Sciatic nerve (tissue), 2 donors: ENCODE data around the gene ABCG1. TPM values are rescaled to one million over a fixed set of nuclear protein-coding genes. Genes with fewer than 3 reads are reported as not detected.
"Not testable (repeated sequence)": the region's sequence is repeated elsewhere in the genome, so short reads cannot be mapped to it uniquely, and the experiment has no call there.

Experiments used
- ATAC-seq: fragments of 200-7000 bp; cut with Tn5 transposase; one replicate; pipeline ENCODE4 v1.9.1; 2020; ENCODE audit warnings: mild to moderate bottlenecking, moderate library complexity
- DNase-seq: peaks from one replicate; pipeline ENCODE4 v3.0.0-alpha.2; 2020; ENCODE audit warnings: low spot score
- intact Hi-C: fragments of 100-400 bp; cut with DNase I; formaldehyde crosslinking; loops from one replicate; pipeline ENCODE4 v1.14.2; 2022
- total RNA-seq: library from RNA; stranded (reverse); fragmentation: NEBNext Ultra II Directional; extraction: Animal tissue kit (Norgen Biotek cat#: 25700); gene quantifications from one replicate; pipeline ENCODE4 v1.2.1, GENCODE V29; 2021
- donor health status: DM: no; HTN: no; CAD: no.
- donor health status: DM: no; HTN: no; CAD: no.

Gene ABCG1
- 44.2 TPM for total RNA-seq

DNA sequence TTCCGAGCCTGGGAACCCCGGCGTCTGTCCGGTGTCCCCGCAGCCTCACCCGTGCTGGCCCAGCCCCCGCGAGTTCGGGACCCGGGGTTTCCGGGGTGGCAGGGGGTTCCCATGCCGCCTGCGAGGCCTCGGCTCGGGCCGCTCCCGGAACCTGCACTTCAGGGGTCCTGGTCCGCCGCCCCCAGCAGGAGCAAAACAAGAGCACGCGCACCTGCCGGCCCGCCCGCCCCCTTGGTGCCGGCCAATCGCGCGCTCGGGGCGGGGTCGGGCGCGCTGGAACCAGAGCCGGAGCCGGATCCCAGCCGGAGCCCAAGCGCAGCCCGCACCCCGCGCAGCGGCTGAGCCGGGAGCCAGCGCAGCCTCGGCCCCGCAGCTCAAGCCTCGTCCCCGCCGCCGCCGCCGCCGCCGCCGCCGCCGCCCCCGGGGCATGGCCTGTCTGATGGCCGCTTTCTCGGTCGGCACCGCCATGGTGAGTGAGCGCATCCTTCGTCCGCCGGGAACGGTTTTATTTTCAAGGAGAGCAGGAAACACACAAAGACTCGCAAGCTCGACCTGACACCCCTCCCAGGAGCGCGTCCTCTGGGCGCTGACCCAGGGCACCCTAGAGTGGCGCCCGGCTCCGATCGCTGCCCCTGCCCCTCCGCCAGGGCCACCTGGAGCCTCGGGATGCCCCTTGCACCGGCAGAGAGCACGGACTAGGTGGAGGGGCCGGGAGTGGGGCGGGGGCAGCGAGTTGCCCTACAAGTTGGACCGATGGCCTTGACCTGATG is at the start of gene ABCG1:
ABCG1 (plus strand) TSS at position 305 of the 770 bp plus-strand sequence; CDS start at position 428, 123 bp downstream.
- peak; percentile 3 for ATAC-seq
- peak; percentile 66 for DNase-seq
- intact Hi-C loops = no loop called here

DNA sequence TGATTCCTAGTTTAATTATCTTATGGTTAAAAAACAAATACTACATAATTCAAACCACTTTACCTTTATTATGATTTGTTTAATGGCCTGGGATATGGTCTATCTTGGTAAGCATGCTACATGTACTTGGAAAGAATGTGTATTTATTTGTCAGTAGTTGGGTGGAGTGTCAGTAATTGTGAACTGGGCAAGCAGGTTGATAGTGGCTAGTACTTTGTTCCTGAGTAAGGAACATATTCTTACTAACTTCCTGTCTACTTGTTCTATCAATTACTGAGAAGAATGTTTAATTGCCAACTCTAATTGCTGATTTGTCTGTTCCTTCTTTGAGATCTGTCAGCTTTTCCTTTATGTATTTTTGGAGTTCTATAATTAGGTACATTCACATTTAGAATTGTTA is 49.2 kb upstream of the ABCG1 start:
- intact Hi-C loops = no loop called here
- no peak for DNase-seq
- no peak for ATAC-seq

DNA sequence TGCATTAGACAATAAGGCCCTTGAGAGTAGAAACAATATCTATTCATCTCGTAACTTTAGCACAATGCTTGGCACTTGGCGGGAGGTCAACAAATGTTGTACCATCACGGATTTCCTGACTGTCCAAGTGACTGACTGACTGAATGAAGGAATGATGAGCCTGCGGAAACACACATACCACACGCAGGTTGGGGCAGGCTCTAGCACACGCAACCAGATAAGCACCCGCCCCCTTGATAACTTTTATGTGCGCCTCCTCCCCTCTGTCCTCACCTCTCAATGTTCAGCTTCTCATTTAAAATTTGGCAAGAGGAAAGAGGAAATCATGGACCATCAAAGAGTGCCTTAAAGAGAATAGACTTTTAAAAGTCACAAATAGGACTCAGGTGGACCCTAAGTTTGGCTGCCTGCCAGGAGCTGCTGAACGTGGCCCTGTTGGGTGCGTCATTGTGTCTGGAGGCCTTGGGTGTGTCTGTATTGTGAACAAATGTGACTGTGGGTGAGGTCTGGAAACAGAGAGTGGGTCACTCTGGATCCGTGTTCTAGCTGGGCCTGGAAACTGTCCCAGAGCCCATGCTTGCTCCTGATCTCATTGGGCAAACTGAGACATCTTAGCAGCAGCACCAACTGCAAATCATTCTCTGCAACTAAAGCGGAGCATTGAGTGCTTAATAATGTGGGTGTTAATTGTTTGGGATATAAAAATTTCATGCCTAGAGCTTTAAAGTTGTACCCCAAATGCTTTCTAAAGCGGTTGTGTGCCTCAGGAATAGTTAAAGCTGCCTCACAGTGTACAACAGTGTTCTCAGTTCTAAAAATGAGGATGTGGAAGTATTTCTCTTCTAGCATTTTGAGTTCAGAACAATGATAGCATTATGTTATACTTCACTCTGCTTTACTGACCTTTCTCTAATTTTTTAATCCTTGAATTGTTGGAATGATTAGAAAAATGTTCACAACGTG is 47.6 kb upstream of the ABCG1 start:
- ATAC-seq (peak; percentile 64), DNase-seq (no peak)
- intact Hi-C loops = no loop called here

DNA sequence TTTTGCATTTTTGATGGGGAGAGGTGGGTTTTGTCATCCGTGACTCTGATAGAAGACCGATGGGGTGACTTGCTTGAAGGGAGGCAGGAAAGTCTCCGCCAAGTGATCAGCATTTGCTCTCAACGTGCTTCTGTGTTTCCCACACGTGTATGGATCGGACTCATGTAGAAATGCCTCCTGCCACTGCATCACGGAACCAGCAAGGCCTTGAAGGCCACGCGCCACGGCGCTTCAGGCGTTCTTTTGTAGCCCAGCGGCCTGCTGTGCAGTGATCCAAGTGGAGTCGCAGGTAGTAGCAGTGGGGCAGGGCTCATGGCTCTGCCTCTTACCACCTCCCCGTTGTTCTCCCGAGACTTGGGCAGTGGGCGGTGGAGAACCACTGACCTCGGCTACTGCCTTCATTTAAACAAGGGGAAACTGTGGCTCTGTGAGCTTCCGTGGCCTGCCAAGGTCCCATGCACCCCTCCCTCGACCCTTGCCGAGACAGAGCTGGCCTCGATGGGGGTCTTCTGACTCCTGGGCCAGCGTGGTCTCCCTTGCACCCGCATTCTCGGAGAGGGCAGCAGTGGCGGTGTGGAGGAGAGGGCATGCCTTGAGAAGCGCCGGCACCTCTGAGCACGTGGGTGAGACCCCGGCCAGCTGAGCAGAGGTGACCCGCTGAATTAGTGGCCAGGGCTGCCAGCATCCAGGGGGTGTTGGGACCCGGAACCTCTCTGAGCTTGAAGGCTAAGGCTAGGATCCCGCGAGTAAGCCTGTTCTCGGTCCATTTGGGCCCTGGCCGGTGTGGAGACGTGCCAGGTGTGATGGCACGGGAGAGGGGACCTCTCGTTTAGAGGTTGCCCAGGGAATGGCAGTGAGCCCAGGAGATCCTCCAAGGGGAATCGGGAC is 46.1 kb upstream of the ABCG1 start:
- DNase-seq = no peak
- intact Hi-C loops = no loop called here
- ATAC-seq = no peak

DNA sequence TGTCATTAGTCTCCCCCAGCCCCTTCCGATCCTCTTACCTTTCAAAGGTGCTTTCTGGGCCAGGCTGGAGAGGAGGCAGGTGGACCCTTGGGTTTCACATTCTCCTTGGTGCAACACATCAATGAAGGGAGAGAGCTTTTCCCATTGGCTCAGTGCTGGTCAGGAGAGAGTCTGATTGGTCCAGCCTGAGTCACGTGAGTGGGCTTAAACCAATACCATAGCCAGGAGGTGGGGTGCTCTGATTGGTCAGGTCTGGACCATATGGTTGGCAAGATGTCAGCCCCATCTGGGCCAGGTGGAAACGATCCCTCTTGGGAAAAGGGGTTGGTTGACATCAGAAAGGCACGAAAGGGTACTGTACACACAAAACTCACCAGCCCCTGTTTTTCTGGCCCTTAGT is 44.8 kb upstream of the ABCG1 start:
- intact Hi-C loops = no loop called here
- no peak for ATAC-seq
- no peak for DNase-seq

DNA sequence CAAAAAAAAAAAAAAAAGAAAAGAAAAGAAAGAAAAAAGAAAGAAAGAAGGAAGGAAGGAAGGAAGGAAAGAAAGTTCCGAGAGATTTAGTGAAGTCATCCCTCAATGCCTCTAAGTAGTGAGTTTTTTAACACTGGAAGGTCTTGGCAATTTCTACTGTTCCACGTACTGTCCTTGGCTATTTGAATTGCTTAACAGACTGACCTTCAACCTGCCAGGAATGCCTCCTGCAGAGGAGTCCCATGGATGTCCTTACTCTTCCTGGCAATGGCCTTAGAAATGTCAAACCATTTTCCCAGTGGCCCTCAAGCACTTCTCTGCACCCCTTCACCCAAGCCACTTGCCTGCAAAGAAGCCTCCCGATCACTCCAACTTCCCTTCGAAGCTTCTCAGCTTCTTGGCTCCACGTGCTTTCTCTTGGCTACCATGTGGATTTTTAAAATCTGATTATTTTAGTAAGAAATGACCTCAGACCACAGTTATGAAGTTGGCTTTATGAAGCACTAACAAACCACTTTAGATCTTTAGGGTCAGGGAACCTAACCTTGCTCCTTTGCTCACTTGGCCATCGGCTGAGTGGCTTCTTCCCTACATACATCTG is 43.7 kb upstream of the ABCG1 start:
- DNase-seq (no peak), ATAC-seq (peak; percentile 71)
- intact Hi-C loops = no loop called here

DNA sequence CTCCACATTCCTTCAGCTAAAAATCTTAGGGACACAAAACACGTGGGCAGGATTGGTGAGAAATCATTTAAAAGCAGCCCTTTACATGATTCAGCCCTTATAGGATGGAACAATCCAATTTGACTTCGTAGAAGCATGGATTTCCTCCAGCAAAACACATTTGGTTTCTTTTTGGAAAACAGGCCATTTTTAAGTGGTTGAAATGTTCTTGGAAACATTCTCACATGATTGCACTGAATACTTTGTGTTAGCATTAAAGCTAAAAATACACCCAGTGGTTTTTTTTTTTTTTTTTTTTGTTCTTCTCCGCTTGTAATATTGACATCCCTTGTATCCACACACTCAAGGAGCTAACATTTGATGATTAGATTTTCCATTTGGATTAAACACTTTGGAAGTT is 42.1 kb upstream of the ABCG1 start:
- ATAC-seq = peak; percentile 68
- no peak for DNase-seq
- intact Hi-C loops = no loop called here

DNA sequence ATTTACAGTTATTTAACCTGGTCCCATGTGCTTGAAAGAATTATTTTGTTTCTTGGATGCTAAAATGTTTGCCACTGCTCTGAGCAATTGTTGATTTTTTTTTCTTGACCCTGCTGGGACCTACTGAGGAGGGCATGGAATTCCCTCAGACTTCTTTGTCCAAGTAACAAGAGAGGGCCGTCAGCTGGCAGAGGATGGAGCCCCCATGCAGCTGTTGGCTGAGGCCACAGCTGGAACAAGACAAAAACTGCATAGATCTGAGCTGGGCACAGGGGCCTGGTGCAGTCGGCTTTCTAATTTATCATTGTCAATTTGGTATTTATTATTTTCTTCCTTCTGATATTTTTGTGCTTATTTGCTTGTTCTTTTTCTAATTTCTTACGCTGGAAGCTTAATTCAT is 39.6 kb upstream of the ABCG1 start:
- ATAC-seq (no peak), DNase-seq (no peak)
- intact Hi-C loops = no loop called here

DNA sequence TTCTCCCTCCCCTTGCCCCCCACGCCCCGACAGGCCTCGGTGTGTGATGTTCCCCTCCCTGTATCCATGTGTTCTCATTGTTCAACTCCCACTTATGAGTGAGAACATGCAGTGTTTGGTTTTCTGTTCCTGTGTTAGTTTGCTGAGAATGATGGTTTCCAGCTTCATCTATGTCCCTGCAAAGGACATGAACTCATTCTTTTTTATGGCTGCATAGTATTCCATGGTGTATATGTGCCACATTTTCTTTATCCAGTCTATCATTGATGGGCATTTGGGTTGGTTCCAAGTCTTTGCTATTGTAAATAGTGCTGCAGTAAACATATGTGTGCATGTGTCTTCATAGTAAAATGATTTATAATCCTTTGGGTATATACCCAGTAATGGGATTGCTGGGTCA is 38.9 kb upstream of the ABCG1 start:
- intact Hi-C loops, ATAC-seq, DNase-seq: not testable (repeated sequence)

DNA sequence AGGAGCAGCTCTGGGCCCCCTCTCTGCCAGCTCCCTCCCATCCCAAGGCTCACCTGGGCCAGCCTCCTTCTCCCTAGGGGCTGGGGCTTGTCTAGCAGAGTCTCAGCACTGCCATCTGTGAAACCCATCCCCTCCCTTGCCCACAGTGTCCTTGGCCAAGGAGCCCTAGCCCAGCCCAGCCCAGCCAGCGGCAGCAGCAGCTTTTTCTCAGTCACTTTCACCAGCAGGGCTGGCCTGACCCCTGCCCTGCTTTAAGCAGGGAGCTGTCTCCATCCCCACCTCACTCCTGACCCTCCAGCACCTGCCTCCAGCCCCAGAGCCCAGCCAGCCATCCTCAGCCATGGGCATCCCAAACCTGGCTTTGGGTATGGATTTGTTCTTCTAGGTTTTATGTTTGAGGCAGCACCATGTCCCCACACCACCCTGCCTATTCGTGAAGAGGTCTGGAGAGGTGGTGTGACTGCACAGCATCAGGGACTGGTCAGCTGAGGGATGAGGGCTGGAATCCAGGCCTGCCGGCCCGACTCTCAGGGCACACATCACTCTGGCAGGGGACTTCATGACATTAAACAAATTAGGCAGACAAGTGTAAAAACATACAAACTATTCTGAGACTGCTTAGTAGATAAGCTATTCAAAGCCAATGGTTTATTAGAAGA is 36.1 kb upstream of the ABCG1 start:
- ATAC-seq = no peak
- DNase-seq = no peak
- intact Hi-C loops = no loop called here

DNA sequence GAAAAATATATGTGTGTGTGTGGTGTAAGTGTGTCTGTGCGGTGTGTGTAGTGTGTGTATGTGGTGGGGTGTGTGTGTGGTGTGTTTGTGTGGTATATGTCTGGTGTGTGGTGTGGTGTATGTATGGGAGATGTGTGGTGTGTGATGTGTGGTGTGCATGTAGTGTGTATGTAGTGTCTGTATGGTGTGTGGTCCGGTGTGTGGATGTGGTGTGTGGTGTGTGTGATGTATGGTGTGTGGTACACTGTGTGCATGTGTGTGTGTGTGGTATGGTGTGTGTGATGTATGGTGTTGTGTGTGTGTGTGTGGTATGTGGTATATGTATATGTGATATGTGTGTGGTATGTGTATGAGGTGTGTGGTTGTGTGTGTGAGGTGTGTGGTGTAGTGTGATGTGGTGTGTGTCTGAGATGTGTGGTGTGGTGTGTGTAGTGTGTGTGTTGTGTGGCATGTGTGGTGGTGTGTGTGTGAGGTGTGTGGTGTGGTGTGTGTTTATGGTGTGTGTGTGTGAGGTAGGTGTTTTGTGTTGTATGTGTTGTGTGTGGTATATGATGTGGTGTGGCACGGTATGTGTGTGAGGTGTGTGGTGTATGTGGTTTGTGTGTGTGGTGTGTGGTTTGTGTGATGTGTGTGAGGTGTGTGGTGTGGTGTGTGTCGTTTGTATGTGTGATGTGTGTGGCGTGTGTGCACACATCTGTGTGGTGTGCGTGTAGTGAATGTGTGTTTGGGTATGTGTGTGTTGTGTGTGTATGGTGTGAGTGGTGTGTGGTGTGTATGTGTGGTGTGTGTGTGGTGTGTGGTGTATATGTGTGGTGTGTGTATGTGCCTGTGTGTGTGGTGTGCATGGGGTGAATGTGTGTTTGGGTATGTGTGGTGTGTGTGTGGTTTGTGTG is 35.3 kb upstream of the ABCG1 start:
- ATAC-seq (no peak), DNase-seq (no peak)
- intact Hi-C loops = no loop called here

DNA sequence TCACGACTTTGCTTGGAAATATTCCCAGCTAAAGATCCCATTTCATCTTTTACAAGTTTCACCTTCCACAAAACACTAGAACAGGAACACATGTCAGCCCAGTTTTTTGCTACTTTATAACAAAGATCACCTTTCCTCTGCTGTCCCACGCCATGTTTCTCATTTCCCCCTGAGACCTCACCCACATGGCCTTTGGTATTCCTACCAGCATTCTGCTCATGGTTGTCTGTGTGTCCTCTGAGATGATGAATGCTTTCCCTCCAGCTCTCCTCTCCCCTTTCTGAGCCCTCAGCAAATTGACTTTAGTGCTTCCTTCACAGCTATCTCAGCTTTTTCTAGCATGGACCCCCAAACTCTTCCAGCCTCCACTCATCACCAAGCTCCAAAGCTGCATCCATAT is 32.3 kb upstream of the ABCG1 start:
- intact Hi-C loops = no loop called here
- DNase-seq (no peak), ATAC-seq (no peak)

DNA sequence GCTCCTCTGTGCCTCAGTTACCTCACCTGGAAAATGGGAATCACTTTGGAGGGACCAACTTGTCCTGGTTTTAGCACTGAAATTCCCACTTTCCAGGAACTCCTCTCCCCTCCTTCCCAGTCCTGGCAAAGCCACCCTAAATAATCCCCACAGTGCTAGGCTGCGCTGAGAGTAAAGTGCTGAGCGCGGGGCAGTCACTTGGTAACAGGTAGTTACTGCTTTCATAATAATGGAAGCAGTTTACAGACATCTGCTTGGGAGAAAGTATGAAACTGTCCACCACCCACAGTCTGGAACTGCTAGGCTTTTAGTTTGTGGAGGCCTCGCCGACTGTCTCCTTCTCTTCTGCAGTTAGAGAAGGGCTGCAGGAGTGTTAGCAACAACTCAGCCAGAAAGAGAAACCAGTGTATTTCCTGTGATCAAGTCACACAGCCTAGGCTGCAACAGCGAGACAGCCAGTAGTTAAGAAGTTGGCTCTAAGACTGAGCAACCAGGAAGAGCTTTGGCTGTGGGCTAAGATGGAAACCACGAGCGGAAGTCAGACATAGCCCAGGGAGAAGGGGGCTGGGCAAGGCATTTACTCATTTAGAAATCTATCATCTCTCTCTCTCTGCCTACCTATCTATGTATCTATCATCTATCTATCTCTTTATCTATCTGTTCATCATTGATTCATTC is 30.8 kb upstream of the ABCG1 start:
- no peak for DNase-seq
- peak; percentile 81 for ATAC-seq
- intact Hi-C loops = no loop called here

DNA sequence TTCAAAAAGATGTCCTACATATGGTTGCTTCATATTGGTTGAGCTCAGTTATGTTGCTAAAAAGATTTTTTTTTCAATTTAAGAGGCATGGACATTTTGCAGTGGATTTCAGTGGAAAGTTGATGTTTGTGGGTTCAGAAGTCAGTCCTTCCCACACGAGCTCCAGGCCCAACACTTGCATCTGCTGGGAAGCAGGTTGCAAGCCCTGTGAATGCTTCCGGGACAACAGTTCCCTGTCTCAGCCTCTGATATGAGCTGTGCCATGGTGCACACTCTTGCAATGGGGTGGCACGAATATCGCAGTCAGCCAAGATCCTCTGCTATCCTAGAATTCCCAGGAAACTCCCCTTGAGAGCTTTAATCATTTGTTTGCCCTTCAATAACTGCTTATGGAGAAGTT is 30.3 kb upstream of the ABCG1 start:
- intact Hi-C loops = no loop called here
- DNase-seq (no peak), ATAC-seq (no peak)

DNA sequence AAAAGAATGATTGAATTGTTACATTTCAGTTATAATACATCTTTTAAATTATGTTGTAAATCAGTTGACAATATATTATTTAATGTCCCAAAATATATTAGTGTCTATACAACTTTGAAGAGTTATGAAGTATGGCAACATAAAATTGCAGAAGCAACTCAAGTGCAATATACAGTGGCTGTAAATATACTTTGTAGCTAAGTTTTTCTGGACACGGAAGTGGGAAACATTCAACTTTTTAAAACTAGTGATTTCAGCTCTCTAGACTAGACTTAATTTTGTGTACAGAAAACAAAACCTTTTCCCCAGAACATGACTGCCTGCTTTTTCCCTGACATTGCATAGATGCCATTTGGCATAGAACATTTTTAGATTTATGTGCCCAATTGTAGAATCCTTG is 29.5 kb upstream of the ABCG1 start:
- intact Hi-C loops = no loop called here
- DNase-seq (no peak), ATAC-seq (no peak)

DNA sequence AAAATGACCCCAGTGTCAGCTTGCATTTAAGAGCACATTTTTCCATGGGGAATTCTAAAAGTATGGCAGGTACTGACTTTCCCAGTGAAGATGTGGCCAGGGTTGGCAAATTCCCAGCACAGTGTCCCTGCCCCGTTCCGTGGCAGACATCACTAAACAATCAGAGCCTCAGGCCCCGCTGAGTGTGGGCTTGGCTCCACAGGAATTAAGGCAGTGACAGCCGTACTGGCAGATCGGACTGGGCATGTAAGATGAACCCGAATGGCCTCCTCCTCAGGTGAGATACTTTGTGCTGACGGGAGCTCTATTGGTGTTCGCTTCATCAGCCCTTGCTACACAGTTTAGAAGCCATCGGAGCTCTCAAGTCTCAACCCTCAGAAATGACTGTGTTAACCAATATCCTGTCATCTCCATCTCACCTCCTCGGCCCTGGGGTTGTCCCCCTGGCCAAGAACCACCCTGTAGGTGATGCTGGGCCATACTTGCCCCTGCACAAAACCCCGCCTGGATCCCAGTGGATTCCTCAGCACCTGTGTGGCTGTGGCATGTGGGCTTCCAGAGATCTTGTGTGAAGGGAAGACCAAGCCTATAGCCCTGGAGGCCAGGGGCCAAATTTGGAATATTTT is 29.0 kb upstream of the ABCG1 start:
- intact Hi-C loops = no loop called here
- DNase-seq (no peak), ATAC-seq (no peak)
